ENCODE data around the gene ITSN2. TPM values are rescaled to one million over a fixed set of nuclear protein-coding genes. Genes with fewer than 3 reads are reported as not detected.

ITSN2 gene
- total and polyA plus RNA-seq, 2 of the 8 experiments (the other 6 are each of a cell fraction or from before 2014, with no cell fraction given): 9.3 to 17.0 TPM

GRCh38 chr2:24164416-24164973 is 195.8 kb downstream of the ITSN2 start (continued):
- peak; percentile 46; the same call in 1 of the 2 replicates for TF ChIP-seq MAX (IDR thresholded peaks at IDR 0.05)
- TF ChIP-seq RAD21 (IDR thresholded peaks at IDR 0.05 in 1 of 2, conservative IDR thresholded peaks at IDR 0.05 in 1 of 2; ENCODE audit: low read depth in 2 of 2, low read length in 2 of 2): peak; percentile 74 to 80
- no peak for TF ChIP-seq CHD2 (IDR thresholded peaks at IDR 0.05; ENCODE audit: low read length)
- no peak for TF ChIP-seq CTBP2 (IDR thresholded peaks at IDR 0.05; ENCODE audit: borderline replicate concordance, insufficient read depth, insufficient read length, low read length)
- no peak for TF ChIP-seq SP2 (IDR thresholded peaks at IDR 0.05; ENCODE audit: low read length)
- TF ChIP-seq RBBP5 (IDR thresholded peaks at IDR 0.05; ENCODE audit: borderline replicate concordance, low read depth, low read length): no peak

Data from H1 (cell line).